ENCODE results near the gene HERC3.

Gene HERC3

GRCh38 chr4:88575186-88575585 is 17.1 kb upstream of the HERC3 start:
- no peak for DNase-seq (ENCODE audit: low read depth)
- no peak for TF ChIP-seq CTCF (IDR thresholded peaks at IDR 0.05; ENCODE audit: control insufficient read depth, extremely low read depth, insufficient read depth)
- no peak overlapping the region for H3K4me3 ChIP-seq (ENCODE audit: low read depth, low read length)

DNA sequence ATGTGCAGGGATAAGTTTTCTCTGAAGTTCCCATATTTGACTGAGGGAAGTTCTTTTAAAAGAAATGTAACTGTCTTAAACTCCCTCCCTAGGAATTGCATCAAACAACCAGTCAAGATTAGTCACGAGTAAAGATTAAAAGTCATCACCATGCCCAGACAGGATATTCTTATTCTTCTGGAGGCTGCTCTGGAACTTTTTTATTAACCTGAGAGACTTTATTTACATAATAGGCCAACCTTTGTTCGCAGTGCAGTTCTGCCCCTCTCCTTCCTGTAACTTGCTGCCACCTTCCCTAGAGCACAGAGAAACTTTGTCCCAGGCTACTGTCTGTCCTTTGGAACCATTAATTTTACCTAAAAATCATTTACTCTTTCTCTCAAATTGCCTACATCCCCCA is 9.8 kb upstream of the HERC3 start:
- TF ChIP-seq CTCF (IDR thresholded peaks at IDR 0.05; ENCODE audit: control insufficient read depth, extremely low read depth, insufficient read depth): no peak
- no peak overlapping the region for H3K4me3 ChIP-seq (ENCODE audit: low read depth, low read length)
- no peak for DNase-seq (ENCODE audit: low read depth)

GRCh38 chr4:88583631-88584470 is 8.4 kb upstream of the HERC3 start:
- TF ChIP-seq CTCF (IDR thresholded peaks at IDR 0.05; ENCODE audit: control insufficient read depth, extremely low read depth, insufficient read depth): no peak
- no peak overlapping the region for H3K4me3 ChIP-seq (ENCODE audit: low read depth, low read length)
- no peak for DNase-seq (ENCODE audit: low read depth)

- no peak for TF ChIP-seq CTCF (IDR thresholded peaks at IDR 0.05; ENCODE audit: control insufficient read depth, extremely low read depth, insufficient read depth)
- H3K4me3 ChIP-seq (ENCODE audit: low read depth, low read length): no peak overlapping the region
- peak; percentile 40 for DNase-seq (ENCODE audit: low read depth)
These were observed 7.8 kb upstream of the HERC3 start for GRCh38 chr4:88584471-88584900.

DNA sequence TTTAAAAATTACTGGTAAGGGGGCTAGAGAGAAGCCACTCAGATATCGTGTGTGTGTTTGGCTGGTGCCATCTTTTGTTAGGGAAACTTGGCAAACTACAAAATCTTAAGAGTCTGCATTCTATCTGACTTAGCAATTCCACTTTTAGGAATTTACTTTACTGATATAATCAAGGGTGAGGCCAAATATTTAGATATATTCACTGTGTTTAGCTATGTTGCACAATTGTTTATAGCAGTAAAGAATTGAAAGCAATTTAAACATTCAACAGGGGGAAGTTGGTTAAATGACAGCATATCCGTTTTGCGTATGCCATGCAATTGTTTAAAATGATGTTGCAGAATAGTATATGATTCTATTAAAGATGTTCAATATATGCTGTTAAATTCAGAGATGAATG is 6.4 kb upstream of the HERC3 start:
- DNase-seq (ENCODE audit: low read depth): peak; percentile 70
- TF ChIP-seq CTCF (IDR thresholded peaks at IDR 0.05; ENCODE audit: control insufficient read depth, extremely low read depth, insufficient read depth): no peak
- no peak overlapping the region for H3K4me3 ChIP-seq (ENCODE audit: low read depth, low read length)

- no peak overlapping the region; the same call in 1 of the 2 replicates for H3K4me3 ChIP-seq (ENCODE audit: low read depth, low read length)
- no peak for TF ChIP-seq CTCF (IDR thresholded peaks at IDR 0.05; ENCODE audit: control insufficient read depth, extremely low read depth, insufficient read depth)
- peak; percentile 64 for DNase-seq (ENCODE audit: low read depth)
These were observed 5.0 kb upstream of the HERC3 start for GRCh38 chr4:88587306-88587705.
